ENCODE measurements around the gene PSORS1C1. TPM values are rescaled to one million over a fixed set of nuclear protein-coding genes. Genes with fewer than 3 reads are reported as not detected.

PSORS1C1 gene
- total RNA-seq, 1 donor from 2014 or later = 4.7 TPM

DNA sequence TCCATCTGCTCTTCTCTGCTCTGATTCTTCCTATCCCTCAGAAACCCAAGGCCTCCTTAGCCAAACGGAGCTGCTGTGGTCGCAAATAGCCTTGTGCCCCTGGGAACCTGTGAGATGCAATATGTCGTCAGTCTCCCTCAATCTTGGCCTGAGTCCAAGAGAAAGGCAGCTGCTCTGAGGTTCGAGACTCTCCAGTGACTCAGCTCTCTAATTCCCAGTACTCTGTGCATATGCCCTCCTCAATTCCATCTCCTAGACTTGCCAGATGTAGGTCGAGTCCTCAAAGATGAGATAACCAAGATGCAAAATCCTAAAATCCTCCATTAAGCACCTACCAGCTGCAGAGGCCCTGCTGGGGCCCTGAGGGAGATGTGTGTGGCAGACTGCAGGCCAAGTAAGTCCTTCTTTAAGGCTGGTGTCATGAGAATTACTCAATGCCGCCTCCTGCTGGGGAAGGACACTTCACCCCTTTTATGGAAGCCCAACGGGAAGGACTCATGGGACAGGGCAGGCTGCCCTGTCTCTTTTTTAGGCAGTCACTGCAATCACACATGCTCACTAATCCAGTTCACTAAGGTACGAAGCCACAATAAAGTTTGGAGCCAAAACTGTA is 30.8 kb upstream of the PSORS1C1 start:
- Histone ChIP-seq H3K27me3 (ENCODE audit: low read depth) (no peaks in the 10 kb centered on the region), H3K4me3 (no peak overlapping the region), H3K27ac (replicated peaks) (no peak overlapping the region), H3K4me1 (peaks cover 17% of the 10 kb centered on the region), H3K36me3 (no peaks in the 10 kb centered on the region), H3K9me3 (replicated peaks) (no peaks in the 10 kb centered on the region)
- intact Hi-C loops (cut with micrococcal nuclease) = loop anchor here (10.0 kb wide), 1 partner anchor 259 kb away; no protein-coding TSS in a partner anchor
- DNase-seq = no peak
- TF ChIP-seq, protein P1, sequence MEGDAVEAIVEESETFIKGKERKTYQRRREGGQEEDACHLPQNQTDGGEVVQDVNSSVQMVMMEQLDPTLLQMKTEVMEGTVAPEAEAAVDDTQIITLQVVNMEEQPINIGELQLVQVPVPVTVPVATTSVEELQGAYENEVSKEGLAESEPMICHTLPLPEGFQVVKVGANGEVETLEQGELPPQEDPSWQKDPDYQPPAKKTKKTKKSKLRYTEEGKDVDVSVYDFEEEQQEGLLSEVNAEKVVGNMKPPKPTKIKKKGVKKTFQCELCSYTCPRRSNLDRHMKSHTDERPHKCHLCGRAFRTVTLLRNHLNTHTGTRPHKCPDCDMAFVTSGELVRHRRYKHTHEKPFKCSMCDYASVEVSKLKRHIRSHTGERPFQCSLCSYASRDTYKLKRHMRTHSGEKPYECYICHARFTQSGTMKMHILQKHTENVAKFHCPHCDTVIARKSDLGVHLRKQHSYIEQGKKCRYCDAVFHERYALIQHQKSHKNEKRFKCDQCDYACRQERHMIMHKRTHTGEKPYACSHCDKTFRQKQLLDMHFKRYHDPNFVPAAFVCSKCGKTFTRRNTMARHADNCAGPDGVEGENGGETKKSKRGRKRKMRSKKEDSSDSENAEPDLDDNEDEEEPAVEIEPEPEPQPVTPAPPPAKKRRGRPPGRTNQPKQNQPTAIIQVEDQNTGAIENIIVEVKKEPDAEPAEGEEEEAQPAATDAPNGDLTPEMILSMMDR (IDR thresholded peaks at IDR 0.05; ENCODE audit: borderline replicate concordance) = peak; percentile 45

DNA sequence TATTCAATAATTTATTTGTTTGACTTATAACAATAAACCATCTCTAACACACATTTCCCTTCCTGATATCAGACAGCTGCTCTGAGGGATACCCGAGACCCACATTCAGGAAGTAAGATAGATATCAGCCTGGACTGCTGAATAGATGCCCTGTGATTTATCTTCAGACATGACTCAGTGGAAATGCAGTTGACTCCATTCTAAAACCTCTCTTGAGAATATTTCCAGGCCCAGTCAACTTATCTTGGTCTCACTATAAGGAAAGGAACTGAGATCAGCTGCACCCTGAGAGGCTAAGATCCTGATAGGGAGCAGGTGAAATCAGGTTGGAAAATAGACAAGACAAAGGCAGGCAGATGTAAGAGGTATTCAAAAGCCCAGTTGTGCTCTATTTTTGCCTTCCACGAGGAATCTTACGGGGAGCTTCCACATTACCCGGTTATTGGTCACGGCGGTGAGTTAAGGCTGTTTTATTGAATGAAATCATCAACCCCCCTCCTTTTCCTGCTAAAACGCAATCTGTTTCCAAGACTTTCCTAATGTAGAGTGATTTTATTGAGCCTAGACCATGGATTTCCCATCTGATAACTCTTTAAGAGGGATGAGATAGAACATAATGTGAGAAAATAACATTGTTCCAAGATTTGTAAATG is 27.7 kb upstream of the PSORS1C1 start:
- Histone ChIP-seq H3K27ac (replicated peaks) (no peak overlapping the region), H3K4me3 (no peak overlapping the region), H3K36me3 (no peaks in the 10 kb centered on the region), H3K9me3 (replicated peaks) (no peaks in the 10 kb centered on the region), H3K4me1 (peaks cover 10% of the 10 kb centered on the region), H3K27me3 (ENCODE audit: low read depth) (no peaks in the 10 kb centered on the region)
- DNase-seq = no peak
- TF ChIP-seq, protein P1 (IDR thresholded peaks at IDR 0.05; ENCODE audit: borderline replicate concordance) = no peak
- intact Hi-C loops (cut with micrococcal nuclease) = loop anchor here (10.0 kb wide), 1 partner anchor 262 kb away; no protein-coding TSS in a partner anchor

DNA sequence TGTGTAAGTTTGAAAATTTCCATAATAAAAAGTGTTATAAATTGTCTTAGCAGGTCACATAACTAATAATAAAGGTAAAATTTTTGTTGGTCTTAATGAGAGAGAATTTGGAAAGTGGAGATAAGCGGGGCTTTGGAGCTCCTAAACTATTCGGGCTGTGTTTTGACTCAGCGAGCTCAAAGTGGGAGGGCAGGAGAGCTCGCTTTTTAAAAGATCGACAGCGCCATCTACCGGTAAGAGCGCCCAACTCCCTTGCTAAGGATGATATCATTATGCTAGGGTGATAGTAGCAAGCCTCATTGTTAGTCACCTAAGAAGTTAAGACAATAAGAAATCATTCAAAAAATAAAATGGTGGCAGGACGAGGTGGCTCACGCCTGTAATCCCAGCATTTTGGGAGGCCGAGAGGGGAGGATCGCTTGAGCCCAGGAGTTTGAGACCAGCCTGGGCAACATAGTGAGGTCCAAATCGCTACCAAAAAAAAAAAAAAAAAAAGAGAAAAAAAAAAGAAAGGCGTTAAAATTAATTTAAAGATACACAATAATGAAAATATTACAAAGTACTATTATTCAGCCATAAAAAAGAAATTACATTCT is 27.0 kb upstream of the PSORS1C1 start:
- Histone ChIP-seq H3K27me3 (ENCODE audit: low read depth) (no peaks in the 10 kb centered on the region), H3K9me3 (replicated peaks) (no peaks in the 10 kb centered on the region), H3K27ac (replicated peaks) (no peak overlapping the region), H3K36me3 (no peaks in the 10 kb centered on the region), H3K4me3 (no peak overlapping the region), H3K4me1 (peaks cover 10% of the 10 kb centered on the region)
- TF ChIP-seq, protein P1 (IDR thresholded peaks at IDR 0.05; ENCODE audit: borderline replicate concordance) = peak; percentile 87
- intact Hi-C loops (cut with micrococcal nuclease) = loop anchor here (10.0 kb wide), 1 partner anchor 263 kb away; no protein-coding TSS in a partner anchor
- peak; percentile 84 for DNase-seq

DNA sequence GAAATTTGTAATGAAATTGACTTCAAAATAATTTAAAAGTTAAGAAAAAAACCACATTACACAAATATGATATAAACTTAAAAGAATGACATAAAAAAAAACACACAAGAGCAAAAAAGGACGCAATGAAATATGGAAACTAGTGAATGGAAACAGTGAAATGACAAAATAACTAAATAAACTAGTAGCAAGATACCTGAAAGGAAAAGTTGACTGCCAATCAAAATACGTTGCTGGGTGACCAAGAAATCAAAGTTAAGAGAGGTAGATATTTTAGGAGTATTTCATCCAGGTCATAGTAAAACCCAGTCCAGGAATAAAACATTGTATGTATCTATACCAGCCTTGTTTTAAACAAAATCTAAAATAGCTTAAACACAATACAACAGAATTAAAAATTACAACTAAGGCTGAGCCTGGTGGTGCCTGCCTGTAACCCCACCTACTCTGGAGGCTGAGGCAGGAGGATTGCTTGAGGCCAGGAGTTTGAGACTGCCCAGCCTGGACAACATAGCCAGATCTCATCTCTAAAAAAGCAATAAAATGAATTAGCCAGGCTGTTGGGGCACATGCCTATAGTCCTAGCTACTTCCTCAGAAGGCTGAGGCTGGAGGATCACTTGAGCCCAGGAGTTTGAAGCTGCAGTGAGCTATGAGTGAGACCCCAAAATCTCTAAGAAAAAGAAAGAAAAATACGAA is 24.2 kb upstream of the PSORS1C1 start:
- intact Hi-C loops (cut with micrococcal nuclease) = no loop called here
- no peak overlapping the region for H3K27ac ChIP-seq (replicated peaks)
- H3K36me3 ChIP-seq = no peaks in the 10 kb centered on the region
- H3K4me1 ChIP-seq = peaks cover 21% of the 10 kb centered on the region
- no peaks in the 10 kb centered on the region for H3K9me3 ChIP-seq (replicated peaks)
- no peak overlapping the region for H3K4me3 ChIP-seq
- TF ChIP-seq, protein P1 (IDR thresholded peaks at IDR 0.05; ENCODE audit: borderline replicate concordance) = no peak
- DNase-seq = no peak
- H3K27me3 ChIP-seq (ENCODE audit: low read depth) = no peaks in the 10 kb centered on the region

DNA sequence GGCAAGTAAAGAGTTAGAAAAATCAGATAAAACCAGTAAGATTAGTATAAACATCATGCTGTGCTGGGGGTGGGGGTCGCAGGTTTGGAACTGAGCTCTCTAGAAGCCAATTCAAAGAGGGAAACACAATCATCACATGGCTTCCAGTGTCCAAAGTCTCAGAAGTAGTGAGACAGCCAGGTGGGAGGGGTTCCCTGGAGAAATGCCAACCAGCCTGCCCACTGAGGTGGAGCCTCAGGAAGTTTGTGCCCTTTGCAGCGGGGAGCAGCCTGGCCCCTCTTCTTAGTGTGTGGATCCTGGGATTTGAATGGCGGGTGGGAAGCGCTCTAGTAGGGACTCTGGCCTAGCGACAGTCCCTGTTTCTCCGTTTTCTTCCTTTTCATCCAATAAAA is 23.6 kb upstream of the PSORS1C1 start:
- no peaks in the 10 kb centered on the region for H3K36me3 ChIP-seq
- H3K27ac ChIP-seq (replicated peaks) = no peak overlapping the region
- H3K4me3 ChIP-seq = no peak overlapping the region
- no peaks in the 10 kb centered on the region for H3K27me3 ChIP-seq (ENCODE audit: low read depth)
- H3K4me1 ChIP-seq = peaks cover 21% of the 10 kb centered on the region
- TF ChIP-seq, protein P1 (IDR thresholded peaks at IDR 0.05; ENCODE audit: borderline replicate concordance) = no peak
- intact Hi-C loops (cut with micrococcal nuclease) = no loop called here
- no peaks in the 10 kb centered on the region for H3K9me3 ChIP-seq (replicated peaks)
- DNase-seq = no peak
